Inflammatory macrophage treated with lipopolysaccharide for 1 hour (primary cell): ENCODE data around the gene GAPVD1.

Experiments used
- DNase-seq, 2 donors: peaks; one replicate each; pipeline ENCODE4 v3.0.0-alpha.2; 2020 to 2022

The GAPVD1 gene

DNA sequence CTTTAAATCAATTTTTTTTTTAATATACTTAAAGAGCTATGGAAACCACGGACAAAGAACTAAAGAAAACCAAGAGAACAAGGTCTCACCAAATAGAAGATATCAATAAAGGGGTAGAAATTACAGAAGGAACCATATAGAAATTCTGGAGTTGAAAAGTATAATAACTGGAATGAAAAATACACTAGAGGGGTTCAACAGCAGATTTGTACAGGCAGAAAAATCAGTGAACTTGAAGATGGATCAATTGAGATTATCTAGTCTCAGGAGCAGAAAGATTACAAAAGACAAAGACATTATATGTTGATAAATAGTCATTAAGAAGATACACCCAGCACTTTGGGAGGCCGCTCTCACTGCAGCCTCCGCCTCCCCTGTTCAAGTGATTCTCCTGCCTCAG, 56.1 kb downstream of the GAPVD1 start:
- DNase-seq: no peak

GRCh38 chr9:125321496-125321895, 59.9 kb downstream of the GAPVD1 start:
- DNase-seq: no peak

- DNase-seq: no peak
These were observed 62.0 kb downstream of the GAPVD1 start for GRCh38 chr9:125323615-125324014.

DNA sequence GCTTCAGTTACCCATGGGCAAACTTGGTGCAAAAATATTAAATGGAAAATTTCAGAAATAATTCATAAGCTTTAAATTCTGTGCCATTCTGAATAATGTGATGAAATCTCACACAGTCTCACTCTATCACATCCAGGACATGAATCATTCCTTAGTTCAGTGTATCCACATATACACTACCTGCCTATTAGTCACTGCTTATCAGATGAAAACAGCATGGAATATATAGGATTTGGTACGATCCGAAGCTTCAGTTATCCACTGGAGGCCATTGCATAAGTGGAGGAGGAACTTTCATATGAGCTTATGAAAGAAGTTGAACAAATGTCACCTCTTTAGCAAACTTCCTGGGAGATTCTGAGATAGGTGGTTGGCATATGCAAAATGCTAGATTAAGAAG, 64.2 kb downstream of the GAPVD1 start:
- DNase-seq: no peak

DNA sequence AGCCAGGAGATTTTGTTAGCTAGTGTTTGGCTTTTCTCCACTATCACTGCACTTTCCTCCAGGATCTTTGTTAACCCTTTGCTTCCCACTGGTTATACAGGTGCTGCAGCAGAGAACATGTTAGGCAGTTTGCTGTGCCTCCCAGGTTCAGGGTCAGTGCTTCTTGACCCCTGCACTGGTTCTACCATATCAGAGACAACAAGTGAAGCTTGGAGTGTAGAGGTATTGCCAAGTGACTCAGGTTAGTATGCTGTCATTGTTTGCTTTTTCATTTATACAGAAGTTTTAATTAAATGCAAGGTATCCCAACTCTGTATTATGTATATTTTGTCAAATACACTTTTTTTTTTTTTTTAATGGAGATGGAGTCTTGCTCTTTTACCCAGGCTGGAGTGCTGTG, 68.4 kb downstream of the GAPVD1 start:
- DNase-seq: no peak

DNA sequence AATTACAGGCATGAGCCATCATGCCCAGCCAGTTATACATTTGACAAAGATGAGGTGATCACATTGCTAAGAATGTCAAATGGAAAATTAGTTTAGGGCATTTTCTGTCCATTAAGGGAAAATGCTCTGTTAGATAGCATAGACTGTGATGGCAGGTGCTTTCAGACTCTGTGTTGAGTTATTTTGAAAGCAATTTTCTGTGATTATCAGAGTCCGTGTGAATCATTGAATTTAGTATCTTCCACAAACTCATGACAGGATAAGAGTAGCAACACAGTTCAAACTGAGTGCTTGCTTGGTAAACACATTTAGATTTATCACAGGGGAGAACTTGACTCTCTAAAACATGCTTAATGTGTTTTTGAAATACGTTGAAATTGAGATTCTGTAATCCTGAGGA, 69.0 kb downstream of the GAPVD1 start:
- DNase-seq: no peak

DNA sequence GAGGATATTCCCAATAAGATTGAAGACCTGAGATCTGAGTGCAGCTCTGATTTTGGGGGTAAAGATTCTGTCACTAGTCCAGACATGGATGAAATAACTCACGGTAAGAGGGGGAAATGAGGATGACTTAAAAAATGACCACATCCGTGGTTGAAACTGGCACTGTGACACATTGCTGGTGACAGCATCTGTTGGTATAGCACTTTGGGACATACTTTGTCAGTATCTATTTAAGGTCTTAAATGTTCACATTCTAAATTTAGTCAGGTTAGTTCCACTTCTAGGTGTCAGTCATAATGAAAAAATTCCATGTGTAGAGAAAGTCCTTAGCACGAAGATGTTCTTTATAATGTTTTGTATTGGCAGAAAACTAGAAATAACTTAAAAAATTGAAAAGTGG, 70.9 kb downstream of the GAPVD1 start:
- no peak for DNase-seq

DNA sequence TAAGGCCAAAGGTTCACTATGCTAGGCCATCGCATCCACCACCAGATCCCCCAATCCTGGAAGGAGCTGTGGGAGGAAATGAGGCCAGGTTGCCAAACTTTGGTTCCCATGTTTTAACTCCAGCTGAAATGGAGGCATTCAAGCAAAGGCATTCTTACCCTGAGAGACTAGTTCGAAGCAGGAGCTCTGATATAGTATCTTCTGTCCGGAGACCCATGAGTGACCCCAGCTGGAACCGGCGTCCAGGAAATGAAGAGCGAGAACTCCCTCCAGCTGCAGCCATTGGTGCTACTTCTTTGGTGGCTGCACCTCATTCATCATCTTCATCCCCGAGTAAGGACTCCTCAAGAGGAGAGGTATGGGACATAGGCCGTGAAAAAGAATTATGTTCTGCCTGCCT, 75.6 kb downstream of the GAPVD1 start:
- DNase-seq: no peak

GRCh38 chr9:125338929-125339328, 77.3 kb downstream of the GAPVD1 start:
- no peak for DNase-seq

GRCh38 chr9:125341566-125341965, 79.9 kb downstream of the GAPVD1 start:
- no peak for DNase-seq

DNA sequence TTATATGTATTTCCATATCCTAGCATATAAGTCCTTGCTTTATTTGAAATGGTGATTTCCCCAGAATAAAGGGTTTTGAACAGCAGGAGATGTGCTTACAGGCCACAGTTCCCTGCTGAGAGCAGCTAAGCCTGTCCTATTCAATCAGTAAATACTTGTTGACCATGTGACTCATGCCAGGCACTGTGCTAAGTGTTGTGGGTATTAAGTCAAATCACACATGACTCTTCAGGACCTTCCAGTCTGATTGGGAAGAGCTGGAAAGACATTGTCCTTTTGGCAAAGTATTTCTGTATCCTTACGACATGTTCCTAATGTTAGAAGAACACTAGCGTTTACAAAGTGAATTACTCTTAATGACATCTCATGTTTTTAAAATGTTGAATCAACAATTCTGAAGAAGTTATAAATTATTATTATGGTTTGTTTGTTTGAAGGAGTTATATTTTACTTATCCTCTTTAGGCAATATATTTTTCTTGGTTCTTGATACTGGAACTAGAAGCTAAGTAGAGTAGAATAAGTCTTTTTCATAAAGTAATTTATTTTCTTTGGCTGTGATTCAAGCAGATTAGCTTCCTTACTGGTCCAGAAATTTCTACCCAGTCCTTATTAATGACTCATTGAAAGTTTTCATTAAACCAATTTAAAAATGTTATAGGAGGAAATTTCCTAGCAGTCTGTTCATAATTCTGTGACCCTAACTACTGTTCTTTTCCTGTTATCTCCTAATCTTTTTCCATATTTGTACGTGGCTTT, 82.1 kb downstream of the GAPVD1 start:
- no peak for DNase-seq

GRCh38 chr9:125346080-125346732, 84.6 kb downstream of the GAPVD1 start:
- no peak for DNase-seq

GRCh38 chr9:125355601-125356000, 94.0 kb downstream of the GAPVD1 start:
- DNase-seq: no peak

DNA sequence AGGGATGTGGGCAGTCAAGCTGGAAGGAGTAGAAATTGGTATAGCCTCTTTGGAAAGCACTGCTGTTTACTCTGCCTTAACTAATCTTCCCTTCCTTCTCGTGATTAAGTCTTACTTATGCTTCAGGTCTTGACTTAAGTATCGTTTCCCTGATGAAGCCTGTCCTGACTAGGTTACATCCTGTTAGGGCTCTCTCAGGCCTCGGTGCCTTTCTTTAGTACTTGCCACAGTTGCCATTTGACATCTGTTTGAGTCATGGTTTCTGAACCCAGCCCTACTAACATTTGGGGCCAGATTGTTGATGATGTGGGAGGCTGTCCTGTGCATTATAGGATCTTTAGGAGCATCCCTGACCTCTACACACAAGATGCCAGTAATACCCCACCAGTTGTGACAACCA, 94.4 kb downstream of the GAPVD1 start:
- no peak for DNase-seq

DNA sequence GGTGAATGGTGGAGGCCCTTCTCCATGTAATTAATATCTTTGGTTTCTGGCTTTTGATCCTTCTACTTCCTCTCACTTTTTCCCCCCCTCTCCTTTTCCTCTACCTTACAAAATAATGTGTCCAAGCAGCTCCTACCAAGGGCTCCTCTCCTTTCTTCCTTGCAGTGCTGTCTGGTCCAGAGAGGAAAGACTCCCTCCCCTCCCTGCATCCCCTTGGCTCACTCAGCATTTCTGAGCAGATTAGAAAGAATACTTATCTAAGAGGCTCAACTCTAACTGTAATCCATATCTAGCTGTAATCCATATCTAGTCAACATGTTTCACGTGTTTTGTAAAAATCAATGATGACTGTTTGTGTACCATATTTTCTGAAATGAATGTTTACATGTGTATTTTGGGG, 97.4 kb downstream of the GAPVD1 start:
- no peak for DNase-seq

- no peak for DNase-seq
These were observed 99.0 kb downstream of the GAPVD1 start for GRCh38 chr9:125360601-125361000.

- peak; percentile 30 to 33 for DNase-seq
These were observed 100.4 kb downstream of the GAPVD1 start for GRCh38 chr9:125361837-125362531.

DNA sequence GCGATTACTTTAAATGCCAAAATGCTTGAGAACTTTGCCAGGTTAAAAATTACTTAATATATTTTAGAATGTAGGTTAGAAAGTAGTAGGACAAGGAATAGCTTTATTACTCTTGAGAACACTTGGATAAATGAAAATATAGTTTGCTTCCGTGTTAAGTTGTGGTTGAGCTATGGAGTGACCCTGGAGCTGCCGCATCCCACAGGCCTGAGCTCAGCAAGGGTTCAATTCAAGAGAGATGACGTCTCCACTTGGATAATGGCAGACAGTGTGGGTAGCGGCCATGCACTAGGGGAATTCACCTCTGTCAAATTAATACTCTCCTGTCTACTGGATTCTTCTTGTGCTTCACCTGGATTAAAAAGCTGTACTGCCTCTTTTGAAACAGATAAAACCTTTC, 105.0 kb downstream of the GAPVD1 start:
- no peak for DNase-seq

- no peak for DNase-seq
These were observed 109.2 kb downstream of the GAPVD1 start for GRCh38 chr9:125370786-125371185.

DNA sequence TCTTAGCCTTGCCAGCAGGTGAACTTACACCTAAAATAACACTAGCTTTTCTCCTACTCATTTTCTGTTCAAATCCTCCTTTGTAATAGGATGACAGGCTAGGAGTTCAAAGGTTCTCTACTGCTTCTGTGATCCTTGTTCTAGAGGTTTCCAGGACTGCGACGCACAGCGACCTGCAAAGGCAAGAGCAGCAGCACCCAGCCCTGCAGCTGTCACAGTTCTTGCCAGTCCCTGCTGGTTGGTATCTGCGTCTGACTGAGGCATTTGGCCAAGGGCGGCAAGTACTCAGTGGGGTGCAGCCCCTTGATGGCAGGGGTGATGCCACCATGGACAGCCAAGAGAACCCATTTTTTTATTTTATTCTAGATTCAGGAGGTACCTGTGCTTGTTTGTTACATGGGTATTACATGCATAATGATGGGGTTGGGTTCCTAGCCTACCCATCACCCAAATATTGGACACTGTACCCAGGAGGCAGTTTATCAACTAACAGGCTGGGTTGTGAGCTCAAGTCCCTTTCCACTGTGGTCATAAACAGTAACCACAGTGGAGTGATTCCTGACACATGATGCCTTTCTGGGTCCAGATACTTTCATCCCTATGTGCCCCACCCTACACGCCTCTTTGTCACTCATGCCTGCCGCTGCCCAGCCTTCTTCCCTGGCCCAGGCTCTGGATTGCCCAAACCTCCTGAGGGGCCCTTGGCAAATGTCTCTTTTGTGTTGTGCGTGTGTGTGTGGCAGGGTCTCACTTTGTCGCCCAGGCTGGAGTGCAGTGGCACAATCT, 111.0 kb downstream of the GAPVD1 start:
- no peak for DNase-seq

DNA sequence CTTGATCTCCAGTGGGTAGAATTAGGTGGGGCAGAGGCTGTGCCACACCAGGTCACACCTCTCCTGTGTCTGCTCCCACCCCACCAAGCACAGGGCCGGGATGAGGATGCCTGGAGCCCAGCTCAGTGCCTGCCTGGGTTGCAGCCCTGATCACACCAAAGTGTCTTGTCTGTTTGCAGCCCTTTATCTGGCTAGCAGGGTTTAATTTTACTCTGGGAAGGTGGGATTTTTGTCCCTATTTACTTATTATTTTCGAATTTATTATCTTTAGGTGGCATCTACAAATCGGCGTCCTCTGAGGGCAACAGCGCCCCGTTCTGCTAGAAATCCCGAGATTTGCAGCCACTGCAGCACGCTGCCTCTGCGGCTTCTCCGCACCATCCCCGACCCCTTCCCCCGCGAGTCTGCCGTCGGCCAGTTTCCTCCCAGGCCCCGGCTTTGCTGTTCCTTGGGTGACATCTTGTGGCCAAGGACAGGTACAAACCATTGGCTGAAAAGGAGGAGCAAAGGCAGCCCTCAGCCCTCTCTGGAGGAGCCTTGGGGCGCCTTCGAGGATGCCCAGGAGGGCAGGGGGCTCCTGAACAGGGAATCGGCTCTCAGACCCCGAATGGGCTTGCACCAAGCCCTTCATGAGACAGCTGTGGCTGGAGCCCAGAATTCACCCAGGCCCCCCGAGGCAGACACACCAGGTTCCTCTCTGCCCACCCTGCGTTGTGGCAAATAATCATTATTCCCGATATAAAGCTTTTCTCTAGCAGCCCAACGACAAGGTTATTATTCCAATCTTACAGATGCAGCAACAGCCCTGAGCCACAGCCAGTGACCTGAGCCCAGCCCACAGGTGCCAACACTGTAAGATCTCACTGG, 113.0 kb downstream of the GAPVD1 start:
- DNase-seq: peak; percentile 53 to 60

DNA sequence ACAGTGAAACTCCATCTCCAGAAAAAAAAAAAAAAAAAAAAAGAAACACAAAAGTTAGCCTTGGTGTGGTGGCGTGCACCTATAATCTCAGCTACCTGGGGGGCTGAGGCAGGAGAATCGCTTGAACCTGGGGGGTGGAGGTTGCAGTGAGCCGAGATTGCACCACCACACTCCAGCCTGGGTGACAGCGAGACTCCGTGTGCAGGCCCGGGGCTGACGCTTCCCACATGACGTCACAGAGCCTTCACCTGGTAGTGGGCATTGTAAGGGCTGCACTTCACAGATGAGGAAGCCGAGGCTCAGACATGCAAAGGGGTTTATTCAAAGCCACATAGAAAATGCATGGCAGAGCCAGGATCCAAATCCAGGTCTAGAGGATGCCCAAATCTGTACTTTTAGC, 114.2 kb downstream of the GAPVD1 start:
- DNase-seq: no peak
